Peyer's patch (tissue), 4 donors: Measurements from ENCODE around the gene ISL1.

Experiments
- POLR2A ChIP-seq, 2 donors: fragments of 450-650 bp; IDR thresholded peaks; one replicate each; pipeline ENCODE4 v1.5.1; 2017; ENCODE audit warnings: antibody characterized with exemption in 2 of 2, mild to moderate bottlenecking in 2 of 2, moderate library complexity in 2 of 2
- TF ChIP-seq, protein P1 (sequence below), 6 experiments: fragments of 450-650 bp in 4 of 6; fragments of 200-600 bp in 2 of 6; sonication (generic) in 1 of 6; IDR thresholded peaks; one replicate each; pipeline ENCODE4 v1.5.1; 2017 to 2019; ENCODE audit warnings: antibody characterized with exemption in 6 of 6, mild to moderate bottlenecking in 3 of 6, moderate library complexity in 1 of 6

DNA sequence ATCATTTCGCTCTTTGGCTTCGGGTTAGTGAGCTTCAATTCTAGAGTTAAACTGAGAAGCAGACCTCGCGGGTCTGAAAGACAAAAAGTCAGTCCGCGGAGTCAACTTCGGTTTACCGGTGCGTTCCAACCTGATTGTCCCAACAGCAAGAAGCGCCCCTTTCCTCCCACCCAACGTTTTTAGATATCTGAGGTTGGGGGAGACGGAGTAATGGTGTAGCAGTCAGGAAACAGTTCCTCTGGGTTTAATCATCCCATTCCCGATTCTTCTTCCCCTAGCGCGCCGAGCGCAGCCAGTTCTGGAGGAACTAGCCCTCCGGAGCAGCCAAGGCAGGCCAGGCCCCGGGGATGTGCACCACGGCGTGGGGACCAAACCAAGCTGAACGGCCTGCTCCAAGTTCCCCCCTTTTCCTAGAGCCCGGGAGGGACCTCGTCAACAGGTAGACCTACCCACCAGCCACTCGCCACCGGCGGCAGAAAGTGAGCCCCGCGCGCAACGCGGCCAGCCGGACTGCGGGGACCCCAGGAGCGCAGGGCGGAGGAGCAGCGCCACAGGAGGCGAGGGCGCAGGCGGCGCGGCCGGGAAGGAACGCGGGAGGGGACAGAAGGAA lies 622 bp upstream of the ISL1 start:
- TF ChIP-seq, protein P1, sequence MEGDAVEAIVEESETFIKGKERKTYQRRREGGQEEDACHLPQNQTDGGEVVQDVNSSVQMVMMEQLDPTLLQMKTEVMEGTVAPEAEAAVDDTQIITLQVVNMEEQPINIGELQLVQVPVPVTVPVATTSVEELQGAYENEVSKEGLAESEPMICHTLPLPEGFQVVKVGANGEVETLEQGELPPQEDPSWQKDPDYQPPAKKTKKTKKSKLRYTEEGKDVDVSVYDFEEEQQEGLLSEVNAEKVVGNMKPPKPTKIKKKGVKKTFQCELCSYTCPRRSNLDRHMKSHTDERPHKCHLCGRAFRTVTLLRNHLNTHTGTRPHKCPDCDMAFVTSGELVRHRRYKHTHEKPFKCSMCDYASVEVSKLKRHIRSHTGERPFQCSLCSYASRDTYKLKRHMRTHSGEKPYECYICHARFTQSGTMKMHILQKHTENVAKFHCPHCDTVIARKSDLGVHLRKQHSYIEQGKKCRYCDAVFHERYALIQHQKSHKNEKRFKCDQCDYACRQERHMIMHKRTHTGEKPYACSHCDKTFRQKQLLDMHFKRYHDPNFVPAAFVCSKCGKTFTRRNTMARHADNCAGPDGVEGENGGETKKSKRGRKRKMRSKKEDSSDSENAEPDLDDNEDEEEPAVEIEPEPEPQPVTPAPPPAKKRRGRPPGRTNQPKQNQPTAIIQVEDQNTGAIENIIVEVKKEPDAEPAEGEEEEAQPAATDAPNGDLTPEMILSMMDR (IDR thresholded peaks at IDR 0.05): no peak
- no peak for TF ChIP-seq POLR2A (IDR thresholded peaks at IDR 0.05)
